Measurements from ENCODE around the gene SMARCD1.

The SMARCD1 gene

DNA sequence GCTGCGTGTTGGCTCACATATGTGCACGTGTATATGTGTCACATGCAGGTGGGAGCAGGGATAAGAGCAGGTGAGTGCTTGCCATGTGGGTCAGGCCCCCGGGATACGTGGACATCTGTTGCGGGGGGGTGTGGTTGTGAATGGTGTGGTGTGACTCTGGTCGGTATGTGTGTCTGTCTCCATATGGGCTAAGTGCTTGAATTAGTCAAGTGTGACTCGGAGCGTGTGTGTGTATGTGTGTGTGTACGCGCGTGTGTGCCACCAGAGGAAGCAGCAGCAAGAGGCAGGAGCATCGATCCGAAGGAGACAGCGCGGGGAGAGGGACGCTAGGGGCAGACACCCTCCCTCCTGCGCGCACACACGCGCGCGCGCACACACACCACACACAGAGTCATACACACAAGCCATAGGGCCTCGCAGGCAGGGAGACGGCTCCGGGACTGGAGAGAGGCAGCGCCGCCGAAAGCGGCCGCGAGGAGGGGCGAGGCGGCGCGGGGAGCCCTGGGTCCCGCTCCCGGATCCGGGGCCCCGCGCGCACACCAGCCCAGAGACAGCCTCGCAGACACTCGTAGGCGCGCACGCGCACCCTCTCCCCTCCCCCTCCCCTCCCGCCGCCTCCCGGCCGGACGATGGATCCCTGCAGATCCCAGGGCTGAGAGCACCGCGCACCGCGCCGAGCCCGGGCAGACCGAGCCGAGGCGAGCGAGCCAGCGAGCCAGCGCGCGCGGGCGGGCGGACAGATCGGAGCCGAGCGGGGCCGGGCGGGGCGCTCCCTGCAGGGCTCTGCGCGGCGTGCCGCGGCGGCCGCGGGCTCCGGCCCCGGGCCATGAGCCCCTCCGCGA, 27.9 kb upstream of the SMARCD1 start, which contains the start of gene ASIC1:
Gene ASIC1 (plus strand): TSS at position 597 of the 842 bp plus-strand sequence. CDS start 1,171 bp downstream, outside the sequence.
- DNase-seq: peak; percentile 62

GRCh38 chr12:50057896-50058670, 27.1 kb upstream of the SMARCD1 start:
- DNase-seq: peak; percentile 42

- DNase-seq: peak; percentile 36
Measured at GRCh38 chr12:50058743-50059312, 26.3 kb upstream of the SMARCD1 start.

GRCh38 chr12:50059440-50060119, 25.6 kb upstream of the SMARCD1 start:
- DNase-seq: peak; percentile 78

DNA sequence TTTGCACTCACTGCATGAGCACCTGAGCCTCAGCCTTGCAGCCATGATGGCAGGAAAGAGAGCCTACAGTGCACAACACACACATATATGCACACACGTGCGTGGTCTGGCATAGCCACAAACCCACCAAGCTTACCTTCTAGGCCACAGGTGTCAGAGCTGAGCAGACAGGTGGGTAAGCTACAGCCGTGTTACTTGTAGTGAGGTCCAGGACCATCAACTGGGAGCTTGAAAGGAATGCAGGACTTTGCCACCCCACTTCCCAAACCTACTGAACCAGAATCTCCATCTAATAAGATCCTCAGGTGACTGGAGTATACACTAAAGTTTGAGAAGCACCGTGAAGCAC, 25.0 kb upstream of the SMARCD1 start:
- DNase-seq: no peak

DNA sequence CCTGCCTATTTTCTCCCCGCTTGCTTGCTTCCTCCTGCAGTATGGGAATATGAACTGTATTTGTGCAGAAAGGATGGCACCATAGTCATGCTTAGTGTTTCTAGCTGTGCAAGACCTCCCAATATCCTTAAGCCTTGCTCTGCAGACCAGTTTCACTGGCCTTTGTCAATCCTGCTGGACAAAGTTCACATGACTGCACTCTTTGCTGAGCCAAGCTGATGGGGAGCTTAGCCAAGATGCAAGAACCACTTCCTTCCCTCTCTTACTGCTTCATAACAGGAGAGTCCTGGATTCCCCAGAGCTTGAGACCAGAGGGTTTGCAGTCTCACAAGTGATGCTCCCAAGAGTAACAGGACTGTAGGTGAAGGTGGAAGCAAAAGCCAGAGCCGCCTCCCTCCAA, 24.0 kb upstream of the SMARCD1 start:
- DNase-seq: no peak

DNA sequence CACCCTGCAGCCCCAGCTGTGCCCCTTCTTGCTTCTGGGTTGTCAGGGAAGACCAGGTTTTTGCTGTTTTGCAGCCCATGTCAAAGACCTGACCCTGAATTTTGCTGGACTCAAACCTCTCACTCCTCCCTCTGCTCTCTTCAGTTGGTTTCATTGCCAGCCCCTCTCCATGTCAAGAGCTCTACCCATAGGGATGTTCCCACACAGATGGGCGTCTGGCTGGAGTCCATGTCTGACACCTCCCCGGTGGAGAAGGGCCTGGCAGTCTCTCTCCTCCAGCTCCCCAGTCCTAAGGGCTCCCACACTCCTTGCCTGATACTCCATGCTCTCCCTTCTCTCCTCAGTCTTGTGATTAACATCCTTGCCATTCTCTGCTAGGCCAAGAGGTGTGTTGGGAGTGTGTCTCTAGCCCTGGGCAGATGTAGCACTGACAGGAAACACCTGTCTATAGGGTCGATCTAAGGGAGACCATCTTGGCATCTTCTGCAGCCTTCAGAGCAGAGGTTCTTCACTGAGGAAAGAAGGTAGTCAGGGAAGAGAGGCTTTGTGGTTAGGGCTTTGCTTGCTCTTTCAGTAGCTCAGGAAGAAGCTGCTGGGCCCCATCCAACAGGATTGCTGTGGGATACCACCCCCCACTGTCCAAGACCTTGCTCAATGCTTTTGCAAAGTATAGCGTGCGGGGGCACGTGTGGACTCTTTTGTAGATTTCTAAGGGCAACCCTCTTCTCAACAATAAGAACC, 23.0 kb upstream of the SMARCD1 start:
- no peak for DNase-seq

DNA sequence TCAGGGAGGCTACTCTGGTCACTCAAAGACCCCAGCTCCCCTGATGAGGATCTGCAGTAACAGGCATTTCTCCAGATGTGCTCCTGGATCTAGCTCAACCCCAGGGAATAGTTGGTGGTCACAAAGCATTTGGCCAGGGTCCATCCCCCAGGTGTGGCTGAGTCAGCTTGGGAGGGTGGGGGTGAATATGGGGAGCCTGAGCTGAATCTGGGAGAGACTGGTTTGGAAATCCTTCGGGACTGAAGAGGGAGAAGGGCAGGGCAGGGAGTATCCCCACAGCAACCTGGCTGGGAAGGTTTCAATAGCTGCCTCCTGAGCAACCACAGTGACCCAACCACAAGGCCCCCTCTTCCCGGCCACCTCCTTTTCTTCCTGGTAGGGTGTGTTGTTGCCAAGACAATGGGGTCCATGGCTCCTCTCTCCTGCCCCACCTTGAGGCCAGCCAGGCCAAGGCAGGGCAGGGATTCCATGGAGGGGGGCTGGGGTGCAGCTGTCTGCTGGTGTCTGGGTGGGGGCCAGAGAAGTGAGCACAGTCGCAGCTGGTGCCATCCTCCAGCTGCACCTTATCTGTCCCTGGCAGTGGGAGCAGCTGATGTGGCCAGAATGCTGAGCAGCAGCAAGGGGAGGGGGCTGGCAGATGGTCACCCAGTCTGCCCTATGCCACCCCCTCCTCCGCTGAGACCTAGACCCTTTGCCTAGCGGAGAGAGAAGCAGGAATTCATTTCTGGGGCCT, 22.2 kb upstream of the SMARCD1 start:
- no peak for DNase-seq

GRCh38 chr12:50065726-50066310, 19.3 kb upstream of the SMARCD1 start:
- DNase-seq: no peak

- no peak for DNase-seq
Measured at GRCh38 chr12:50066402-50066801, 18.7 kb upstream of the SMARCD1 start.

DNA sequence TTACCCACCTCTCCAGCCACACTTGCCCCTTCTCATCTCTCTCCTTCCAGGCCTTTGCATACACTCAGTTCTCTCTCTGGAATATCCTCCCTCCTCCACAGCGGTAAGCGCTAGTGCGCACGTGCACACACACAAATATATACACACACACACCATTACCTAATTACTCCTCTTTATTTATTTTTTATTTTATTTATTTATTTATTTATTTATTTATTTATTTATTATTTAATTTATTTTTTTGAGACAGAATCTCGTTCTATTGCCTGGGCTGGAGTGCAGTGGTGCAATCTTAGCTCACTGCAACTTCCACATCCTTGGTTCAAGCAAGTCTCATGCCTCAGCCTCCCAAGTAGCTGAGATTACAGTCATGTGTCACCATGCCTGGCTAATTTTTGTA, 16.1 kb upstream of the SMARCD1 start:
- DNase-seq: no peak

- no peak for DNase-seq
Measured at GRCh38 chr12:50069539-50069938, 15.6 kb upstream of the SMARCD1 start.

DNA sequence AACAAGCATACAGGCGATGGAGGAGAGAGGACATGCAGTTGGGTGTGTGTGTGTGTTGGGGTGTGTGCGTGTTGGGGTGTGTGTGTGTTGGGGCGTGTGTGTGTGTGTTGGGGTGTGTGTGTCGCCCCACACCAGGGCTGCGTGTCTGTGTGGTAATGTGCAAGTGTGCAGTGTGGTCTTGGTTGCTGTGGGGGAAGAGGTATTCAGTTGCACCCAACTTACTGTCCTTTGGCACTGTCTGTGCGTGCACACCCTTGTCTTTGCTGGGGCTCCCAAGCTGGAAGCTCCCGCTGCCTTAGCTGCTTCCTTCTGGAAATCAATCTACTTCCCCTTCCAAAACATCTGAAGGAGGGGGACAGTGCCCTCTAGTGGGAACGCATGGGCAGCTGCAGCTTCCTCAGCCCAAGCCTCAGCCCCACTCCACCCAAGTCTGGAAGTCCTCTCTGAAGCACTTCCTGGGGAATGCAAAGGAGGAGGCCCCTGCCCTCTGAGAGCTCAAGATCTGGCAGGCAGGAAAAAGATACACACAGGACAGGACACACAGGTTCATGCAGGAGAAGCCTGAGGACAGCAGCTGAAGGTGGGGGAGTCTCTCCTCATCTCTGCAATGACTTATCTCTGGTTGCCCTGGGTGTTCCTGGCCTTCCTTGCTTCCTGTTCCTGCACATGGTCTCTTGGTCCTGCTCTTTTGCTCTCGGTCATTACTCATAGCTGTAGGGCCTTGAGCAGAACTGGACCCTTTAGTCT, 14.7 kb upstream of the SMARCD1 start:
- DNase-seq: peak; percentile 82

- DNase-seq: no peak
Measured at GRCh38 chr12:50072198-50072907, 12.8 kb upstream of the SMARCD1 start.

DNA sequence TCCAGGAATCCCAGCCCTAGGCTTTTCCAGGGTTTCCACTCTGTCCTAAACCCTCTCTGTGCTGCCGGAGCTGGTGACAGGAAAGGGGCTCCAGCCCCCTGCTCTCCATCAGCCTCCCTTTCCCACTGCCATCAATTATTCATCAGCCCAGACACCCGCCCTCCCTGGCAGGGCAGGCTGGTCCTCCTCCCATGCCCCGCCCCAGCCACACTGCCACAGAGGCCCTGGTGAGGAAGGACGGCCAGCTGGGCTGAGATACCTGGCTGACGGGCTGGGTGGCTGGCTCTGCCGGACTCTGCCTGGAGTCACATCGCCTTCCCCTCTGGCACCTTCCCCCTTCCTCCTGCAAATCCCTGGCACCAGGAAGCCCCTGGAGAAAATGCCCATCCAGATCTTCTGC, 11.9 kb upstream of the SMARCD1 start:
- DNase-seq: no peak

- no peak for DNase-seq
Measured at GRCh38 chr12:50073712-50074111, 11.4 kb upstream of the SMARCD1 start.

- DNase-seq: peak; percentile 88
Measured at GRCh38 chr12:50074936-50075807, 10.0 kb upstream of the SMARCD1 start.

GRCh38 chr12:50075808-50076170, 9.4 kb upstream of the SMARCD1 start:
- no peak for DNase-seq

DNA sequence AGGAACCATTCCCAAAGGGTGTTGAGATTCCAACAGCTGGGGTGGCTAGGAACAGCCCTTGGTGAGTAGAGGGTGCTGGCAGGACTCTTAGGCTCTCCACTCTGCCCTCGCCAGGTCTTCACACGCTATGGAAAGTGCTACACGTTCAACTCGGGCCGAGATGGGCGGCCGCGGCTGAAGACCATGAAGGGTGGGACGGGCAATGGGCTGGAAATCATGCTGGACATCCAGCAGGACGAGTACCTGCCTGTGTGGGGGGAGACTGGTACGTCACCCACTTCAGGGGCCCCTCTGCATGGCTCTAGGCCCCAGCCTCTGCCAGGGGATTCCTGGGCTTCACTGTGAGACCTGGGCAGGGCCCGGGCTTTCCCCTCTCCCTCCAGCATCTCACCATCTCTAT, 8.0 kb upstream of the SMARCD1 start:
- no peak for DNase-seq

Measured in CD4-positive, alpha-beta T cell treated with Interleukin-17A for 4 hours (primary cell).